Measurements from ENCODE around the gene CDKN2AIP.

DNA sequence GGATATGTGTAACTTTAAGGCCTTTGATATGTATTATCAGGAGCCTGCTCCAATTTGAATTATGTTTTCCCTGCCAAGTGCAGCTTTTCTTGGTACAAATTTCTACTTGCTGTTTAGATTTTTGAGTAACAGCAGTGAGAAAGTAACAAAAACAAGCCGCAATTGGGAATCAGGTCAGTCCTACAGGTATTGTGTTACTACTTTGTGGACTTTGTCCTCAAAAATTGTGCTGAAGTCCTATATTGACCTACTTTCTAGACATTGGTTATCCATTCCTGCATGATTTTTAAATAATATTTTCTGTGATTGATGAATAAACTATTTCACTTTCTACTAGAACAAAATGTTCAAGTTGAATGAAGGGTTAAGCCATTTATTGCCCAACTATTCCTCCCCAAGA lies 5.7 kb downstream of the CDKN2AIP start:
- no peak for TF ChIP-seq CTCF (IDR thresholded peaks at IDR 0.05)
- no peak for TF ChIP-seq POLR2A (IDR thresholded peaks at IDR 0.05)
